HG03025 (cell line): Measurements from ENCODE around the gene CIB4.

Experiments used
- ATAC-seq: cut with Tn5 transposase; IDR thresholded peaks from one replicate; pipeline ENCODE4 v1.9.1; 2021; ENCODE audit warnings: mild to moderate bottlenecking, moderate library complexity; ENCODE audit not compliant: unreplicated experiment, low FRiP score

The CIB4 gene

GRCh38 chr2:26558271-26559043, 82.7 kb downstream of the CIB4 start:
- no peak for ATAC-seq

DNA sequence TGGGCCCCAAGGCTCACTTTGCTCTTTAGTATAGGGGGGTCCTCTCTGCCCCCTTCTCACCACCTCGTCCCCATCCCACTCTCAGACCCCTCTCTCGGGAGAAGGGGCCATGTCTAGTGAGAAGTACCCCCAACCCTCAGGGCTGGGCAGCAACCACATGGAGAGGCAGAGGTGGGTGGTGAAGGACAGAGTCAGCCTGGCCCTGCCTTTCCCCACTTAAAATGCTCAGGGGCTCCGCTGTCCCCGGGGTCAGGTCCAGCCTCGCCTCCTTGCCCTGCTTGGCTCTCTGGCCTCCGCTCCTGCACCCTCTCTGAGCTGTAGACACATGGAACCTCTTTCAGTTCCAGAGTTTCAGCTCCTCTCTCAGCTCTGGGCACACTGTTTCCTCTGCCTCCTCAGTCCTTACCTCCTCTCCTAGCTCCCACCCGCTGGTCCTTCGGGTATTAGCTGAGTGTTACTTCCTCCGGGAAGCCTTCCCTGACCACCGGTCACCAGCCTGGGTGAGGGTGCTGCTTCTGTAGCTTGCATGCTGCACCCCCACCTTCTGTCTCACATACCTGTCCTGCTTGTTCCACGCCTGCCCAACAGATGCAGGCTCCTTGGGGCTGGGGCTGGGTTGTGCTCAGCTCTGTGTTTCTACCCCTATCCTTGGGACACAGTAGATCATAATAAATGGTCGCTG, 83.8 kb downstream of the CIB4 start:
- no peak for ATAC-seq

GRCh38 chr2:26556309-26557243, 84.6 kb downstream of the CIB4 start:
- no peak for ATAC-seq

DNA sequence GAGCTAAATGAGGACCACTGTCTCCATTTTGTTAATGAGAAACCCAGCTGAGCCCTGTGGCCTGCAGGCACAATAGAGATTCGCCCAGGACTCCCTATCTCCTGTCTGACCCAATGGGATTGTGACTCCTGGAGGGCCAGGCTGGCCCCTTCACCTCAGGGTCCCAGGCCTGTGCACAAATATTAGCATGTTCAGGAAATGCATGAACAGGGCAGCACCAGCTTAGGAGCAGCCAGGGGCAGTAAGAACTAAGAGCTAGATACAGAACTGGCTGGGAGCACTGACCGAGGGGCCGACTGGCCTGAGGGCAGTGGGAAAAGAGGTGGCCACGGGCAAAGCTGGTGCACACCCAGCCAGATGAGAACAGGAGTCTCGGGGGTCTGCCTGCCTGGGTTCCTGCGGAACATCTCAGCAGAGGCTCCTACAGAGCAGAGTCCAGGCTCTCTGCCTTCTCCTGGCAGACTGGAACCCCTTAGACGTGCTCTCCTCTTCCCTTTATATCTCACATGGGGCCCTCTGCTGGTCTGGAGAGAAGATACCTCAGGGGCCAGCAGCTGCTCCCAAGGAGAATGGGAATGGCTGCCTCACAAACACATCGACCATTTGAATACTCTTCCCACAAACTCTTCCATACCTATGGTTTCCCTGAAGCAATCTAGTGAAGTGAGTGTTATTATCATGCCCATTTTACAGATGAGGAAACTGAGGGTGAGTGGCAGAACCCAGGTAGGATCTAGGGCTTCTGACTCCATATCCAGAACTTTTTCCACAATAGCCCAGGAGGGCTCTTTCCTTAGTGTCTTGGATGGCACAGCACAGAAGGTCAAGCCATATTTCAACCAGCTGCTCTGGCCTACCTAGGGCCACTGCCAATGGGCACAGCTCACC, 85.7 kb downstream of the CIB4 start:
- ATAC-seq, result no peak

- no peak for ATAC-seq
Measured at GRCh38 chr2:26552641-26553374, 88.4 kb downstream of the CIB4 start.

- no peak for ATAC-seq
Measured at GRCh38 chr2:26550276-26551015, 90.7 kb downstream of the CIB4 start.

- ATAC-seq, result no peak
Measured at GRCh38 chr2:26542676-26543505, 98.3 kb downstream of the CIB4 start.

DNA sequence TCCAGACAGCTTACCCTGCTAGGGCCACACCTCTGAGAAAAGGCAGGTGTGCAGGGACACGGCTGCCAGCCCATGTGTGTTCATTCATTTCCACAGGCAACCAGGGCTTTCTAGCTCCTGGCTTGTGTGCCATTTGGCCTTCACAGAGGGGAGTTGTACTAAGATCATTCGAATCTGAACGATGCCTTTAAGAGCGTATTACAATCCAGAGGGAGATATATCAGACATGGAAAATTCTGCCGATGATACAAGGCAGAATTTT, 99.0 kb downstream of the CIB4 start:
- no peak for ATAC-seq

GRCh38 chr2:26541401-26542193, 99.6 kb downstream of the CIB4 start:
- no peak for ATAC-seq

- no peak for ATAC-seq
Measured at GRCh38 chr2:26540961-26541360, 100.2 kb downstream of the CIB4 start.

DNA sequence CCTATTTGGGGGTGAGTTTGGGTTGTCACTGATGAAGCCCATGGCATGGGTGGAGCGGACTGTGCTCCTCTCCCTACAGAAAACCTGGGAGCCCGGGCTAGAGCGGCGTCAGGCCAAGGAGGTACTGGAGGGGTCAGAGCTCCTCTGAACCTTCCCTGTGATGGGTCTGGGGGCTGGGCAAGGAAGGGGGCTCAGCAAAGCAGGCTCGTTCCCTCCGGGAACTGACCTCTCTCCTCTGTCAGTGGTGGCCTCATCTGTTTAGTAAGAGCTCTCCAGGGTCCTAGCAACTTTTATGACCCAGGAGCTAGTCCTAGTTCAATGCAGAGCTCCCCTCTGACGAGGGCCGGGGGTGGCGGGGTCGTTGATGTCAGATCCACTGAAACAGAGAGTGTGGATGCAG, 100.9 kb downstream of the CIB4 start:
- no peak for ATAC-seq

- ATAC-seq, result no peak
Measured at GRCh38 chr2:26537826-26538475, 103.2 kb downstream of the CIB4 start.

DNA sequence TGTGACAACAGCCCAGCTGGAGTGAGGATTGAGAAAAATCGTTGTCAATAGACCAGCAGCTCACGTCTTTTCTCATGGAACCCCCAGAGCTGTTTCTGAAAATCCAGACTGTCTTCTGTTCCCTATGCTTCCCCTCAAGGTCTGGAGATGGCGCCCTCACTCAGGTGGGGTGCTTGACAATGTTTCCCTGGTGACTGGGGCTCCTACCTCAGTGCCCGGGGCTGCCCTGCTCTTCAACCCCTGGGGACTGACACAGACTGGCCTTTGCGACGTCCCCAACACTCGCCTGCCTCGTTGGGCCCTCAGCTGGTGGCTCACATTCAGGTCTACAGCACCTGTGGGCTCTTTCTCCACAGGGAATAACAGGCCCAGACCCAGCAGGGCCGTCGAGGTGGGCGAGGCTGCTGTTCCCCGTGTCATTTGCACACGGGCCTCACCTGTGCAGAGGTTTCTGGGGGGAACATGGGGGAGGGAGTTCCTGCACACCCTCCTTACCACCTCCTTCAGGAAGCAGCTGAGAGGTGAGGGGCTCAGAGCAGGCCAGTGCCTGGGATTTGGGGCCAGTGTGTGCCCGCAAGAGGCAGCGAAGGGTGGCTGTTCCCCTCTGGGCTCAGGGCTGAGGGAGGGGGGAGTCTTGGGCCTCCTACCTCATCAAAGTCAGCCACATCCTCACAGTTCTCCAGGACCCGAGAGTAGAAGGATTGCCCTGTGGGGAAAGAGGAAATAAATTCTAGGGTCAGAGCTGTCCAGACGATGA, 103.9 kb downstream of the CIB4 start:
- ATAC-seq, result no peak

DNA sequence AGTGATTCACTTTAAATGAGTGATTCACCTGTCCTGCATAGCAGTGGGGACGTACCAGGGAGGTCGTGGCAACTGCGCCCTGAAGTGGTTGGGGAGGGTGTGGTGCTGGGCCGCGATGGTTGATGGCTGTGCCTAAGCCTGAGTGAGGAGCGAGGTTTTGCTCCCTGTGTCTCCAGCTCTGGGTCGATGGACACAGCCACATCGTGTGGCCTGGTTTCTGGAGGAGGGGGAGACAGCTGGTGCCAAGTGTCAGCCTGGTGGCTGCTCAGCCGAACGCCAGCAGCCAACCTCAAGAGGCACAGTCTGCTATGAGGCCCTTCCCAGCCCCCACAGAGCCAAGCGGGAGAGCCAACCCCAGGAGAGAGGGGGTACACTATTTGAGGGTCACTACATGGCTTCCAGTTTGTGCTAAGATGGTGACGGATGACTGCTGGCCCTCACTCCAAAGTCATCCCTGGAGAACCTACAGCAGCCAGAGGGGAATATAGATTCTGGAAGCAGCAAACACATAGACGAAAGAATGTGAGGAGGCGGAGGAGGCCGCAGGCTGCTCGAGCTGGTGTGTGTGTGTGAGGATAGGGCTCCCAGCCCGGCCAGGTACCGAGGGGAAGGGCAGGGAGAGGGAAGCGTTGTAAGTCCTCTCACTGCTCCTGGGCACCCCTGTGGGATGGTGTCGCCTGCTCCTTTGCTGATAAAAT, 104.6 kb downstream of the CIB4 start:
- no peak for ATAC-seq

- ATAC-seq, result no peak
Measured at GRCh38 chr2:26535663-26536275, 105.4 kb downstream of the CIB4 start.
